Subcutaneous abdominal adipose tissue (tissue), 5 donors: Measurements from ENCODE around the gene FAN1.

Experiments used
- H3K27ac ChIP-seq: one replicate; pipeline ENCODE4 v1.7.0; 2013; ENCODE audit warnings: low read depth, mild to moderate bottlenecking, inconsistent platforms, low read length, moderate library complexity
- H3K27me3 ChIP-seq, 5 donors: one replicate each; pipeline ENCODE4 v1.7.0; 2013; ENCODE audit warnings: low read length in 5 of 5, inconsistent platforms in 1 of 5; ENCODE audit not compliant: control insufficient read depth in 5 of 5, insufficient read depth in 4 of 5
- H3K36me3 ChIP-seq, 5 donors: one replicate each; pipeline ENCODE4 v1.7.0; 2013; ENCODE audit warnings: low read length in 5 of 5; ENCODE audit not compliant: control insufficient read depth in 5 of 5, insufficient read depth in 5 of 5
- H3K4me1 ChIP-seq, 5 donors: one replicate each; pipeline ENCODE4 v1.7.0; 2013; ENCODE audit warnings: low read length in 5 of 5, mild to moderate bottlenecking in 3 of 5, moderate library complexity in 1 of 5; ENCODE audit not compliant: control insufficient read depth in 5 of 5, insufficient read depth in 5 of 5
- H3K4me3 ChIP-seq, 5 donors: one replicate each; pipeline ENCODE4 v1.7.0; 2013; ENCODE audit warnings: low read length in 5 of 5, low read depth in 1 of 5
- H3K9ac ChIP-seq, 5 donors: one replicate each; pipeline ENCODE4 v1.7.0; 2013; ENCODE audit warnings: low read length in 5 of 5, mild to moderate bottlenecking in 4 of 5, moderate library complexity in 3 of 5
- H3K9me3 ChIP-seq, 5 donors: one replicate each; pipeline ENCODE4 v1.7.0; 2013; ENCODE audit warnings: low read length in 5 of 5; ENCODE audit not compliant: control insufficient read depth in 5 of 5
- donor health status: healthy.
- donor health status: healthy.
- donor health status: healthy.
- donor health status: healthy.
- donor health status: healthy.

The FAN1 gene

GRCh38 chr15:30992249-30992864 is 88.6 kb downstream of the FAN1 start:
- peaks cover 7 to 35% (median 33%) of the 10 kb centered on the region in 5 donors for H3K4me1 ChIP-seq
- peak overlapping the region; percentile 63 to 95 (median 94) for H3K4me3 ChIP-seq
- peak overlapping the region; percentile 68 to 96 (median 91) for H3K9ac ChIP-seq
- peak overlapping the region; percentile 94 for H3K27ac ChIP-seq
- no peaks in the 10 kb centered on the region for H3K36me3 ChIP-seq
- no peaks in the 10 kb centered on the region for H3K27me3 ChIP-seq
- H3K9me3 ChIP-seq: no peaks in the 10 kb centered on the region
